Measurements from ENCODE around the gene VPS33A. TPM values are rescaled to one million over a fixed set of nuclear protein-coding genes. Genes with fewer than 3 reads are reported as not detected.

The VPS33A gene
- total RNA-seq: 10 to 100 TPM; 13.4 to 17.4 (median 14.4) TPM

GRCh38 chr12:122266230-122266901 is at the start of gene VPS33A:
VPS33A (minus strand) TSS chr12:122266494; CDS start chr12:122266408, 86 bp downstream.
- H3K4me1 ChIP-seq: peaks cover 0 to 7% of the 10 kb centered on the region in 2 donors
- H3K4me3 ChIP-seq: peak within 1 kb of the TSS; percentile 76 to 94 (median 83)
- intact Hi-C loops (cut with DNase I; ENCODE audit: low total_unique reads): no loop called here
- TF ChIP-seq POLR2A (IDR thresholded peaks at IDR 0.05) (peak; percentile 31), CTCF (IDR thresholded peaks at IDR 0.05) (no peak), POLR2AphosphoS5 (IDR thresholded peaks at IDR 0.05) (peak; percentile 96 to 99 (median 99))
- H3K27ac ChIP-seq: peak within 1 kb of the TSS; percentile 91 to 93
- H3K36me3 ChIP-seq: no peaks in the 10 kb centered on the region
- H3K27me3 ChIP-seq: no peaks in the 10 kb centered on the region
- no peaks in the 10 kb centered on the region for H3K9me3 ChIP-seq
- DNase-seq (ENCODE audit: low spot score in 2 of 2): peak; percentile 96 to 98

GRCh38 chr12:122312926-122313325 is 46.6 kb upstream of the VPS33A start:
- no peak overlapping the region for H3K4me3 ChIP-seq
- H3K4me1 ChIP-seq: no peaks in the 10 kb centered on the region
- no peaks in the 10 kb centered on the region for H3K9me3 ChIP-seq
- no peak for DNase-seq (ENCODE audit: low spot score in 2 of 2)
- no peaks in the 10 kb centered on the region for H3K36me3 ChIP-seq
- no peak for TF ChIP-seq POLR2AphosphoS5 (IDR thresholded peaks at IDR 0.05)
- TF ChIP-seq CTCF (IDR thresholded peaks at IDR 0.05): no peak
- TF ChIP-seq POLR2A (IDR thresholded peaks at IDR 0.05): no peak
- H3K27me3 ChIP-seq: no peaks in the 10 kb centered on the region
- intact Hi-C loops (cut with DNase I; ENCODE audit: low total_unique reads): no loop called here
- no peak overlapping the region for H3K27ac ChIP-seq

GRCh38 chr12:122311696-122312095 is 45.4 kb upstream of the VPS33A start:
- no peak for DNase-seq (ENCODE audit: low spot score in 2 of 2)
- no peak for TF ChIP-seq POLR2AphosphoS5 (IDR thresholded peaks at IDR 0.05)
- TF ChIP-seq POLR2A (IDR thresholded peaks at IDR 0.05): no peak
- no peak for TF ChIP-seq CTCF (IDR thresholded peaks at IDR 0.05)
- no peaks in the 10 kb centered on the region for H3K27me3 ChIP-seq
- intact Hi-C loops (cut with DNase I; ENCODE audit: low total_unique reads): no loop called here
- H3K4me3 ChIP-seq: no peak overlapping the region
- H3K9me3 ChIP-seq: no peaks in the 10 kb centered on the region
- H3K36me3 ChIP-seq: no peaks in the 10 kb centered on the region
- H3K4me1 ChIP-seq: no peaks in the 10 kb centered on the region
- H3K27ac ChIP-seq: no peak overlapping the region

GRCh38 chr12:122310626-122311333 is 44.5 kb upstream of the VPS33A start:
- Histone ChIP-seq H3K27me3 (no peaks in the 10 kb centered on the region), H3K4me1 (no peaks in the 10 kb centered on the region), H3K27ac (no peak overlapping the region), H3K4me3 (no peak overlapping the region), H3K9me3 (no peaks in the 10 kb centered on the region), H3K36me3 (no peaks in the 10 kb centered on the region)
- intact Hi-C loops (cut with DNase I; ENCODE audit: low total_unique reads): no loop called here
- TF ChIP-seq POLR2AphosphoS5 (IDR thresholded peaks at IDR 0.05): no peak
- TF ChIP-seq POLR2A (IDR thresholded peaks at IDR 0.05): no peak
- TF ChIP-seq CTCF (IDR thresholded peaks at IDR 0.05): no peak
- no peak for DNase-seq (ENCODE audit: low spot score in 2 of 2)

GRCh38 chr12:122309564-122310121 is 43.3 kb upstream of the VPS33A start:
- Histone ChIP-seq H3K4me3 (no peak overlapping the region), H3K9me3 (no peaks in the 10 kb centered on the region), H3K36me3 (no peaks in the 10 kb centered on the region), H3K27ac (no peak overlapping the region), H3K4me1 (no peaks in the 10 kb centered on the region), H3K27me3 (no peaks in the 10 kb centered on the region)
- TF ChIP-seq CTCF (IDR thresholded peaks at IDR 0.05) (no peak), POLR2A (IDR thresholded peaks at IDR 0.05) (no peak), POLR2AphosphoS5 (IDR thresholded peaks at IDR 0.05) (no peak)
- no peak for DNase-seq (ENCODE audit: low spot score in 2 of 2)
- intact Hi-C loops (cut with DNase I; ENCODE audit: low total_unique reads): loop anchor here (5.0 kb wide), 1 partner anchor 517 kb away; the partner anchor contains the start of gene RHOF
